HL-60/S4 (cell line): ENCODE results near the gene BLID.

Source experiments
- in situ Hi-C: fragments of 300-500 bp; cut with MboI; formaldehyde crosslinking; loops from 2 replicates; pipeline ENCODE4 v1.14.3; 2022; ENCODE audit warnings: low sequenced_read_pairs

BLID gene

DNA sequence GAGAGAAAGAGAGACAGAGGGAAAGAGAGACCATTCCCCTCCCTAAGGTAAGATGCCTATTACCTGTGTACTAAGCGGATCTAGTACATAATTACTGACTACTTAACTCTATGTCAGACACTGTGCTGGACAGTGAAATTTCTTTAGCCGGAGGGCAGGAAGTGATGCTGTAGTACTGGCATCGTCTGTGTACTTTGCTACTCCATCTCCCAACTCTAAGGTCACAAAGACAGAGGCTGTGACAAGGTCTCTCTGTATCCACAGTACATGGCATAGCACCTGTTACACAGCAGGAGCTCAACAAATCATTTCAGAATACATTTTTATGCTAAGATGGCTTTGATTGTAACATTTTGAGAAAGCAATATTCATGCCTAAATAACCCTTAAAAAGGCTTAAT, 9.0 kb downstream of the BLID start:
- in situ Hi-C loops, result no loop called here

DNA sequence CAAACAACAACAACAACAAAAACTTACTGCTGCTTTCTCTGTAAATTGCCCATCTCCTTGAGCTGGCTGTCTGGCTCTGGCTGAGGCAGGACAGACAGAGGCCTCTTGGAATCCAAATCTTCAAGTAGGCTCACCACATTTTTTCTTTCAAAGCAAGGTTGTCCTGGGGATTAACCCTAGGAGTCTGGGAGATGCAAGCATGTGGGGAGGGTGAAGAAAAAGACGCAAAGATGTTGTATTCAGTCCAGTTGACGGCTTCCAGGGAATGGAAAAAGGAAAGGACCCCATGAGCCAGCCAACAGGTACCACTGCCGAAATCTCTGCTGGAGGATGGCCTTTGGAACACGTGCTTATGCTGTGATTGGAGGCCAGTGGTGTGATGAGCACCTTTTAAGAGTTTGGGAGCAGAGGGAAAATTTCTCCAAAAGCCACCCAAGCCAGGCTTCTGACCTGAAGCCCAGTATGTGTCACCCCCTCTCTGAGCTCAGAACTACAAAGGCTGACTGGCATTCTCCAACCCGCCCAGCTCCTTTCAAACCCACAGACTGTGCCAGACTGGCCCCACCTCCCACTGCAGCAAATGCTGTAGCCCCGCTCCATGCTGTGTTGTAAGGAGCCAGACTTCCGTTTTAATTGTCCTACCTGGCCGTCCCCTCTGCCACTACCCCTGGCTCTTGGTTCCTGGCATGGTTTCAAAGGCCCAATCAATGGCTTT, 10.8 kb downstream of the BLID start:
- in situ Hi-C loops, result no loop called here

DNA sequence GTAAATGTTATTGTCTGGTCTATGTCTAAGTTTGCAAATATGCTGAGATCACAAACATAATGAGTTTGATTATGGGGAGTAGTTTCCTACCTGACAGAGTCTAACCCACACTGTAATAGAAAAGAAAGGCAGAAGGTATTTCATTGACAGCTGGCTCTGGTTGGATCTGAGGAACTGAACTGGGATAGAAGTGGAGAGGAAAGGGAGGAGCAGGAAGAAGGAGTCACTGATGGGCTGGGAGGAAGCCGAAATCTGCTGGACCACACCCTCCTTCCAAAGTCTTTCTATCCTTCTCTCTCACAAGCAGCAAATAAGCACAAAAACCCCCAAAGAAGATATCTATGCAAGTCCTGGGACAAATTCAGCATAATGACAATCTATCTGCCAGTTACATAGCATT, 11.7 kb downstream of the BLID start:
- in situ Hi-C loops, result no loop called here

DNA sequence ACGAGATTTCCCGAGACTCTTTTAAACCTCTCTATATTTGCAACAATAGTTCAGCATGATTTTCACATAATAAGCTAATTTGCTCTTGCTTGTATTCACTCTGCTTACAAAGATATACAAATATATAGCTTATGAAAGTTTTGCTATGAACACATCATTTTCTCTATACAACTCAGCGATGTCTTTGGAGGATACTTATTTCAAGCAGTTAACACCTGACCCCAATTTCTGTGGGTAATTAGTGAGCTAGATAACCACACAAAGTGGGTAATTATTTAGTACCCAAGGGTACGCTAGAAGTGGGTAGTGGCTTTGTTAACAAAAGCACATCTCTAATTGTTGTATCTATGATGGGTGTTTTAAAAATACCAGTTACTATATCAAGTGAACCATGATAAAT, 12.3 kb downstream of the BLID start:
- in situ Hi-C loops, result no loop called here

DNA sequence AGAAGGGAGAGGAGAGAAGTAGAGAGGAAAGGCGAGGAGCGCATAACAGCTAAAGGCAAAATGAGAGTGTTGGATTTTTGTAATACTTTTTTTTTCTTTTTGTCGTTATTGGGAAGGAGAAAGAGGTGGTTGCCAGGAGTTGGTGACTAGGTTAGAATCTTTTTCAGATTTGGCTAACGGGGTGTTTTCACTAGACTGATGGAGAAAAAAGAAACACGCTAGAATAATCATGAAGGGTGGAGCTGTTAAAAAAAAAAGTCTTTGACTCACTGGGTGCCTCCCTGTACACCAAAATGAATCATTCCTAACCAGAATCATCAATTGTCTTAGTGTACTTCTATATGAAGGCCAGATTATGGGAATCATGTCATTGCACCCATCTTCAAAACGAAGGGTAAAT, 12.7 kb downstream of the BLID start:
- in situ Hi-C loops, result no loop called here

DNA sequence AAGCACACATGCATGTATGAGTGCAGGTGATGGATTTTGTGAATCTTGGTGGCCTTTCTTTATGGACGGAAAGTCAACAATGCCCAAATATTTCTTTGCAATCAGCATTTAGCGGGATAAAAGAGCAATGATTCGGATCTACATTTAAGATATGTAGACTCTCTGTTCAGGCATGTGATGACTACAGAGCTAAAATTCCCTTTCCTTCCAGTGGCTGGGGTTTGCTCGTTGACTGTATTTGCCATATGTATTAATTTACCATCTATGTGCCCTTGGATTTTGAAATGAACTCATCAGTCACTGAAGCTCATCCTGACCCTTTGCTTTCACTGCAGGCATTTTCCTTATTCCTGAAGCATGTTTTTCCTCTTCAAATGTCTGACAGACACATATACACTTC, 13.6 kb downstream of the BLID start:
- in situ Hi-C loops, result no loop called here

DNA sequence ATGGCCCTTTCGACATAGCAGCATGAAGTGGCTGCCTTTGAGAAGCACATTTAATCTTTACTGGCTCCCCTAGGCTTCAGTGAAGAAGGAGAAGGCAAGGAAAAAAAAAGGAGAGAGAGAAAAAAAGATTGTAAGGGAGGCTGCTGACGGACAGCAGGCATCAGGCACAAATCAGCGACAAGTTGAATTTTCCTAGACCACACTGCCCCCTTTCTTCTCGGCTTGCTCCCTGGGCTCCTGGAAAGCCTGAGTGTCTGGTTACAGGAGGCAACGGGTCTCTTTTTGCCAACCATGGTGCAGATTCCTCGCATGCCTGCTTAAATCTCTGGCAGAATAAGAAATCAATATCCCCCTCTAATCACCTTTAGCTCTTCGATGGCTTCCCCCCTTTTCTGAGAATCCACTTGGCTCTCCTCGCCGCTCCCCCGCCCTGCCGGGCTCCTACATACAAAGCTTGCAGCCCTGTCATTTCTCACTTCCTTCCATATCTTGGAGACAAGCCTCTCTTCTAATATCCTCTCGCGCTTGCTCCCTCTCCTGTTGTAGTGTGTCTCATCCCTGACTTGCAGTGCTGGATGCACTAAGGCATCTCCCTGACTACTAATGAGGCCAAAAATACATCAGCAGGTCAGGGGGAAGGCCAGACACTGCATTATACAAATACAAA, 14.3 kb downstream of the BLID start:
- in situ Hi-C loops, result no loop called here

DNA sequence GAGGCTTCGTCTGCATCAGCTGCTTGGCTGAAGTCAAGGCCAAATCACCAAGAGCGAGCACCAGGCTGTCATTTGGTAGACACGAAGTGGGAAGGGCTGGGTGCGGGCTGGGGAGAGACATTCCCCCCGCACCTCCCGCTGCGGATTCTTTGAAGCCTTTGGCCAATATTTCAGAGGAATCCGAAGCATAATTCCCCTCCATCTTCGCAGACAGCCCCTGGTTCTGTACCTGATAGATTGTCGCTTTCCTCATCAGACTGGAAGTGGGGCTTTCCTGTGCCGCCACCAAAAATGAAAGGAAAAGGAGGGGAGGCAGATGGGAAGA, 15.3 kb downstream of the BLID start:
- in situ Hi-C loops, result no loop called here

DNA sequence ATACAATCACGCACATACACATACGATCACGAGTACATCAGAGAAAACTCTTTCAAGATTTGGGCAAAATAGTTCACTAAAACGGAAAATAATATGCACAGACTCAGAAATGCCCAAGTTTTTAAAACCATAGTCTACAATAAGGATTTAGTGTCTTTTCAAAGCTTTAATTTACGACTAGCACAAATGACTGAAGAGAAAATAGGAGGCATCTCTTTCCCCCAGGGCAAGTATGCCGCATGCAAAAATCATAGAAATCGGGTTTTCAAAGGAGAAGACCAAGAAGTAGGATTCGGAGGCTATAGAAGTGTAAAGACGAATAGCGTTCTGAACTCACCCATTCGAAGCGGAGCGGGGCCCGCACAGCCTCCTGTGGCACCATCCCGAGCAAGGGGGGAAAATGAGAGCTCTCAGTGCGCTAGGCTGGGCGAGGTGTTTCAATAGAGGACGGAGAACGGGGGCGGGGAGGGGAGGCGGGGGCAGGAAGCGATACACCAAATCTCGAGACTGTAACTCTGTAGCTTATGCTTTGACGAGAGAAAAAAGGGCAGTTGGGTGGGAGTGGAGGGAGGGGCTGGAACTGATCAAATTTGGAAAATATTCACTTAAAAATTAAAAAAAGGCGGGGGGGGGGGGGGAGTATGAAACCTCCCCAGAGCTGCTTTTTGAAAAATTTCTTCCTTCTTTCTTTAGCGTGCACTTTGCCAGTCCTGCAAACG, 15.8 kb downstream of the BLID start:
- in situ Hi-C loops, result no loop called here

DNA sequence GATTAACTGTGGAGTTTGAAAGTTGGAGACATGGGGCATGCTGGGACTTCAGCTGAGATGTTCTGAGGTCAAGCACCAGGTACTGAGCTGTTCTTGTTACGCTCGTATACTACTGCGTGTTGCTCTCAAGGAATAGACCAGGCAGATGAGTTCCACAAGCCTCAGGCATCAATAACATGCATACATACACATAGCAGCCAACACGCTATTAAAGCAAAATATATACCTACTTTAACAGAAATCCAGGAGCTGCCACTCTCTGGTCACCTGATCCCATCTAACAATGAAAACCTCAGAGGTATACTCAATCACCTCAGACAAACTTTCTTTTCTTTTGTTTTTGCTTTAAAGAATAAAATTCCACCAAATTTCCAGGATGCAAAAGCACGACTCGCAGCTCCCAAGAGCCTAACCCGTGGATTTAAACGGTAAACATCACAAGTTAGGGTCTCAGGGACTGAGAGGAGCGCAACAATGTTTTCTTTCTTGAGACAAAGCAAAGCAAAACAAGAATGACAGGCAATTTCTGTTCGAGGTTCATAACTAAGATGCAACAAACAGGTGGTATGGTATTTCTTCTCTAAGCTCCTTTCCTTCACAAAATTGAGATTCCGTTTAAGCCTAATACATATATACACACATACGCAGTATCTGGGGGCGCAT, 16.5 kb downstream of the BLID start:
- in situ Hi-C loops, result no loop called here

DNA sequence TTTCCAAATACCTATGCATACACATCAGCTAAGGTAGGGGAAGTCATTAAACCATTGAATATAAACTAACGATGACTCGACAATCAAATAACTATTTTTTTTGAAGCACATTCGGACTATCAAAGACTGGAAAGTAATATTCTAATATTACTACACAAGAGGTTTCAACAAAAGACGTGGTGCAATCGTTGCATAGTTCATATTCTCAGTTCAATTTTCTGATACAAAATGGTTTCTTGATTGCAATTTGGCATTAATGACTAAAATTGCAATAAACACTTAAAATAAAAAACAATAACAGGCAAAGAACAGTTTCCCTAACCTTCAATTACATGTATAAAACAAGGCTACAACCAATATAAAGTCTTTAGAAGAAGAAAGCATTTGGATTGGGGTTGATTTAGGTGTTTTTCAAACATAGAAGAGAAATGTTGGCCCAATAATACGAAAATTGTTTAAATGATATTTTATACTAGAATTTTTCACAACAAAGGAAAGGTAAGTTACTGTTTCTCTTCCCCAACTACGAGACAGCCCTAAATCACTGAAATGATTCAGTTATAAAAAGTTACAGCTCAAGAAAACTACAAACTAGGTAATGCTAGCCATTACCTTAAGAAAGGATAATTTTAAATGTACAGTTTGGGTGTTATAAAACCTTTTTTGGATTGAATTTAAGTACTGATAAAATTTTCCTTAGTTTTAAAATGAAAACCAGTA, 17.6 kb downstream of the BLID start:
- in situ Hi-C loops, result no loop called here

DNA sequence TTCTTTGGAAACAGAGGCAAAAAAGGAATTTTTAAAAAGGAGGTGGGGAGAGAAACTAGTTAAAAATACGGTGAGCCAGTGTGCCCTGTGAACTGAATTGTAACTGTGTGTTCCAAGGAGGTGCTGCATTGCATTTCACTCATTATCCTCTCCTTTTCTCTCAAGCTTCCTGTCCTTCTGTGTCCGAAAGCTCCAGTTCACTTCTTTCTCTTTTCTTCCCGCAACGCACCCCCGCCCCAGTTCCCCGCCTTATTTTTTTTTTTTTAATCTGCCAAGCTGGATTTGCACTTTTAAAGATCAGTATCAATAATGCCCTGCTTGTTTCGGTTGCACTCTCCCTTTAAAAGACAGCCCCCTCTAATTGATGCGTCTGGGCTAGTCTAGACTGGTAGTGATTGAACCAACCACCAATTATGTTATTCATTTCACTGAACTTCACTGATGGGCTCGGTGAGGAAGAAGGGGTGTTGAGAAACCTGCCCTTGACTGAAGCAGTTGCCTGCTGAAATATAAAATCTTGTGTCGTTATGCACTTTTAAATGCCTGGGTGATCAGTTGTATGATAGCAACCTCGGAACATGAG, 18.5 kb downstream of the BLID start:
- in situ Hi-C loops, result no loop called here

DNA sequence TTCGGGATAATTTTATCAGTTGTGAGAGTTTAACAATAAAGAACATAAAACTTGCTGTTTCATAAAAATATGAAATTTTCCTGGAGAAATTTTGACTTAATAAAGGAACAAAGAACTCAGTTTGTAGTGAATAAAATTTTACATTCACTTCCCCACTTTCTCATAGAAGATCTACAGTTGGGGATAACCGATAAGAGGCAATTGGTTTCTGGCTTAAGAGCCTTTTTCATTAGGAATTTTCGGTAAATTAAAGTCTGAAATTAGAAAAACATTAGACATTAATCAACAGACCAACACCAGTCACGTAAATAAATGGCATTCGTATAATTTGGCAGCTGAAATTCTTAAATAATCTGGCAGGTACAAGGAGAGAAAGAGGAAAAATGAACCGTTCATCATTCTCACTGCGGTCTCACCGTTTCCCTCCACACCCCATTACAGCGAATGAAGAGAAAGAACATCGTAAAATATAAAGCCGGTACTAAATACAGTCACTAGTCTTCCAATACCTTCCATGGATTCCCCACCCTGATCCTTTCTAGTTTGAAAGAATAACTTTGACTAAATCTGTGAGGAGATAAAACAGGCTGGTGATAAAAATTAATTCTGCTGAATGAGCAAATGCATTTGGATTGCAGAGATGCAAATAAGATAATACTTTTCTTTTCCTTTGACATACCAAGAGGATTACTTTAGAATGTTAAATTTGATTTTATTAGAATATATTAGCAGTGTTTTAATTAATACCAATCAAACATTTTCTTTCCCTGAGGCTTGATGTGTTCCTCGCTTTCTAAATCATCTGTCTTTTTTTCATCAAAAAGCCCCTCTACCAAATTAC, 19.5 kb downstream of the BLID start:
- in situ Hi-C loops, result no loop called here

DNA sequence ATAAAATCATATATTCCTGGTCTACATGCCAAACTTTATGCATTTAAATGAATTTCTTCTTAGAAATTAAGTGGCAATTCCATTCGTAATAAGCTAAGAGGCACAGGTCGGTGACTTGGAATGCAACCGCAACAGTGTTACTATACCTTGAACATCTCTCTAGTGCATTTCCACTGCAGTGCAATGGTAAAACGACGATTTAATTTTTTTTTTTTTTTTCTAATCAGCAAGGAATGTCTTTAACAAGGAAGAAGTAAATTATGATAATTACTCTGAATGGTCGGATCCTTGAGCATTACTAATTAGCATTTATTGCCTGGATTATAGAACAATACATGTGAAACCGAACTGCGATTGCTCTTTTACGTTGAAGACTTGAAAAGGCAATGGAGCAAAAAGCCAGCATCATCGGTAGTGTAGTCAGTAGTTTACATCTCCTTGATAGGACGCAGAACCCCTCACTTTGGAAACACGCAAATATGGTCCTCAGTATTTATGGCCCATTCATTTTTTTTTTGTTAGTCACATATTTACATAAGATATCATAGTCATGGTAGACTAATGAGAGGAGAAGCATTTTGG, 20.2 kb downstream of the BLID start:
- in situ Hi-C loops, result no loop called here

DNA sequence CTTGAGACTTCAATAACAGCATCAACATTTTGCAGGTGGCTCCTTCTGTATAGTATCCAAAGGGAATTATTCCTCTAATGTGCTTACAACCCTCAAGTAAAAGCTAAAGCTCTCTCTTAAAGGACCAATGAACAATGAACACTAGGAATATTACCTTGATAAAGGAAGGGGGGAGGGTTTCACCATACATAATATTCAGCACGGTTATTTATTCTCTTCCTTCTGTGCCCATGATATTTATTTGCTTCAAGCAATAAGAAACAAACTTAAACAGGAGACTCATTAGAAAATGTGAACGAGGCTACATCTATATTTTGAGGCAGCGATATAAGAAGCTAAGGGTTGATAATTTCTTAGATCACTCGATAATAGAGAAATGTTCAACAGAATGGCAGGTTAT, 21.2 kb downstream of the BLID start:
- in situ Hi-C loops, result no loop called here

DNA sequence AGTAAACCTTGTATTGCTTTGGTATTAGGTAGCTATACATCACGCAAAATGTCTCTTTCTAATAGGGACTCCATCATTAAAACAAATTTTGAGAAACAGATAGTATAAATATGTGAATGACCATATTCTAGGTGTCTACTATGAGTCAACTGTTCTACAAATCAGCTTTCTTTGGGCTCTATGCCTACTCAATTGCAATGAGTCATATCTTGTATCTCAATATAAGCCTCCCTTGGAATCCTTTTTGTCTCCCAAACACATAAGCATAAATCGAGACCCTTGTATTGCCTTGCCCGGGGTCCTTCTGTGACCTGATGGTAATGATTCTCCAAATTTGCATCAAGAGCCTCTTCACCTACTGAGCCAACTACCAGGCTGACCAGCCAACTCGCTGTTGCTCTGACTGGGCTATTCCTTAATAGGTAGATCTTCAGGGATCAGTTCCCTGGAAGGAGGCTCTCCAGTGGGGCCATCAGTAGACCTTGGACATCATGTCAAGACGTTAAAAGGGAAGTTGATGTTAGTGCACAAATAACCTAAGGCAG, 22.2 kb downstream of the BLID start:
- in situ Hi-C loops, result no loop called here

DNA sequence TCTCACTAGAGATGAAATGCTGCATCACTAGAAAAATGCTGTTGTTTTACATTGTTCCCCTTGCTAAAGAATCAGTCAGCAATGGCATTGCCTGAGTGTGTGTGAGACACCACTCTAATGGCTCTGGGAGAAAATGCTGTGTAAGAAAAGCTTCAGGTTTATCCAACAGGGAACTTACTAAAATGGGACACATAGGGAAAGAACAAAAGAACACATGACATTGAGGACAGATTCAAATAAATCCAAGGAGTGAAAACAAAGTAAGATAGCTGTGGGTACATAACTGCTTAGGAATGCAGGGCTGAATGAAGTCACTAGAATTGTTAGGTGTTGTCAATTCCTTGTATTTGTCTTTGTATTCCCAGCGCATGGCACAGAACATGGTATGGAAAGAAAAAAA, 24.2 kb downstream of the BLID start:
- in situ Hi-C loops, result no loop called here

DNA sequence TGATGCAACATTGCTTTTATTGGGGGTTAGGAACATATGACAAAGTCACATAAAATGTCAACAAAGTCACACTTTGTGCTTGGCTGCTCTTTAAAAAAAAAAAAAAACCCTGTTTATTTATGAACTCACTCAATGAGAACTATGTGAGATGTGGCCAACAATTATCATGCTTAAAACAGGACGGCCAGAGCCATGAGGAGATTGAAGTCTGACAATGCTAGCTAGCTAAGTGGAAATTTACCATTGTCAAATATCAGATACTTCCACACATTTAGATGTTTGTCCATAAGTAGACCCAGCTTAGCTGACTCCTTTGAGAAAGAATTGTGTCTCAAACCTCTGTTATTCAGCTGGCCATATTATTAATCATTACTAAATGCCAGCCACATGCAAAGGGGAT, 26.9 kb downstream of the BLID start:
- in situ Hi-C loops, result no loop called here

DNA sequence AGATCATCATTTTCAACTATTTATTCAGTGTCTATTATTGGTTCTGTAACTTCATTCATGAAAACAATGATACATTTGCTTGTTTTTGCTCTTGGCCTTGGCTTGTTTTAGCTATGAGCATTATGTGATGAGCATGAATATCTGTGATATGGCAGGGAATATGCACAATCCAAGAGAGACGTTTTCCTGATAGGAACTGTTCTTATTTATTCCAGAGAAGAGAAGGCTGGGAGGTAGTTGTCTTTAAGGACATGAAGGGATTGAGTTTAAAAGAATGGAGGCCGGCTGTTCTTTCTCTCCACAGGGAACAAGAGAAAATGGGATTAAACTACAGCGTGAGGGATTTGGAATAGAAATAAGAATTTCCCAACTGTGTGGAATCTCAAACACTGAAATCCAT, 30.3 kb downstream of the BLID start:
- in situ Hi-C loops, result no loop called here
